IMR-90 (cell line): ENCODE results near the gene ALKBH5.

Source experiments
- CTCF ChIP-seq: conservative IDR thresholded peaks from 2 replicates; pipeline ENCODE4 v1.5.1; 2012; ENCODE audit warnings: mild to moderate bottlenecking, low read depth, low read length, improper control_type of control experiment
- MAZ ChIP-seq: IDR thresholded peaks from 2 replicates; pipeline ENCODE4 v1.6.1; 2012; ENCODE audit warnings: low read depth, mild to moderate bottlenecking, low read length, improper control_type of control experiment, moderate library complexity, borderline replicate concordance
- RAD21 ChIP-seq: IDR thresholded peaks from 2 replicates; pipeline ENCODE4 v1.6.1; 2012; ENCODE audit warnings: low read length, improper control_type of control experiment
- SMC3 ChIP-seq: fragments of 150-350 bp; IDR thresholded peaks from 2 replicates; pipeline ENCODE4 v1.6.1; 2016; ENCODE audit warnings: low read depth, mild to moderate bottlenecking, antibody characterized with exemption, low read length, moderate library complexity

GRCh38 chr17:18139498-18139897 is 44.1 kb upstream of the ALKBH5 start:
- no peak for TF ChIP-seq RAD21
- TF ChIP-seq MAZ = no peak
- no peak for TF ChIP-seq CTCF
- TF ChIP-seq SMC3 = no peak
